ENCODE data around the gene ACY1. TPM values are rescaled to one million over a fixed set of nuclear protein-coding genes. Genes with fewer than 3 reads are reported as not detected.

ACY1 gene
- total and polyA plus RNA-seq, 12 donors: 18.7 to 45.6 (median 25.0) TPM

DNA sequence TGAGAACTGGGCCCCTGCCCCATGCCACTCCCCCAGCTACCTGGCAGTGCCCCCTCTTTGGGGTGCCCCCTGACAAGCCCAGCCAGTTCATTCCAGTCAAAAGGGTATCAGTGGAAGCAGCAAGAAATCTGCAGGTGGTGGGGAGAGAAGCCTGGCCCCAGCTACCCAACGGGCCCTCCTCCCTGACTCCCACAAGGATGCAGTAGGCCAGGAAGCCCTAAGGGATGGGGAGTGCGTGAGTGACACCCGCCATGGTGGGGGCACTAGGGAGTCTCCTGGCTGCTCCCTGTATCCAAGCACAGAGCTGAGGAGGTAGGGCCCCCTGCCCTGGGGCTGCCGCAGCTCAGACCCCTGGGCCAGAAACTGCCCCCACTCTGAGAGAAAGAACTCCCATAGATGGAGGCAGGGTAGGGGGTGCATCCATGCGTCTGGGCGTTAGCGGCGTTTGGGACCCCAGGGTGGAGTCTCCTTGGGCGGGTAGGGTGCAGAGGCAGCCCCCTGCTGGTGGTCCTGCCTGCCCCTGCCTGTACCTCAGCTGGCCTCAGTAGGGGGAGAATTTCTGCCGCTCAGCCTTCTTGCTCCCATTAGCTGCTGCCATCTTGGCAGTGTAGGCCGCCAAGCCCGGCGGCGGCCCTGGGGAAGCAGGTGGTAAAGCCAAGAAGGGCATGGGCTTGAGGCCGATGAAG lies 25.7 kb upstream of the ACY1 start:
- Histone ChIP-seq H3K27ac (no peak overlapping the region), H3K4me1 (peaks cover 11 to 38% (median 27%) of the 10 kb centered on the region in 9 donors), H3K9me3 (no peaks in the 10 kb centered on the region), H3K27me3 (peaks cover 0 to 23% (median 0%) of the 10 kb centered on the region in 7 donors), H3K36me3 (peaks cover 0 to 44% (median 17%) of the 10 kb centered on the region in 9 donors), H3K4me3 (no peak overlapping the region)
- 94 to 96% methylated on average over 15 of the region's 15 CpGs for WGBS, 2 donors
- TF ChIP-seq, protein P1, sequence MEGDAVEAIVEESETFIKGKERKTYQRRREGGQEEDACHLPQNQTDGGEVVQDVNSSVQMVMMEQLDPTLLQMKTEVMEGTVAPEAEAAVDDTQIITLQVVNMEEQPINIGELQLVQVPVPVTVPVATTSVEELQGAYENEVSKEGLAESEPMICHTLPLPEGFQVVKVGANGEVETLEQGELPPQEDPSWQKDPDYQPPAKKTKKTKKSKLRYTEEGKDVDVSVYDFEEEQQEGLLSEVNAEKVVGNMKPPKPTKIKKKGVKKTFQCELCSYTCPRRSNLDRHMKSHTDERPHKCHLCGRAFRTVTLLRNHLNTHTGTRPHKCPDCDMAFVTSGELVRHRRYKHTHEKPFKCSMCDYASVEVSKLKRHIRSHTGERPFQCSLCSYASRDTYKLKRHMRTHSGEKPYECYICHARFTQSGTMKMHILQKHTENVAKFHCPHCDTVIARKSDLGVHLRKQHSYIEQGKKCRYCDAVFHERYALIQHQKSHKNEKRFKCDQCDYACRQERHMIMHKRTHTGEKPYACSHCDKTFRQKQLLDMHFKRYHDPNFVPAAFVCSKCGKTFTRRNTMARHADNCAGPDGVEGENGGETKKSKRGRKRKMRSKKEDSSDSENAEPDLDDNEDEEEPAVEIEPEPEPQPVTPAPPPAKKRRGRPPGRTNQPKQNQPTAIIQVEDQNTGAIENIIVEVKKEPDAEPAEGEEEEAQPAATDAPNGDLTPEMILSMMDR (IDR thresholded peaks at IDR 0.05): no peak
- DNase-seq (no peak), ATAC-seq (no peak)
- intact Hi-C loops (cut with DNase I): no loop called here

DNA sequence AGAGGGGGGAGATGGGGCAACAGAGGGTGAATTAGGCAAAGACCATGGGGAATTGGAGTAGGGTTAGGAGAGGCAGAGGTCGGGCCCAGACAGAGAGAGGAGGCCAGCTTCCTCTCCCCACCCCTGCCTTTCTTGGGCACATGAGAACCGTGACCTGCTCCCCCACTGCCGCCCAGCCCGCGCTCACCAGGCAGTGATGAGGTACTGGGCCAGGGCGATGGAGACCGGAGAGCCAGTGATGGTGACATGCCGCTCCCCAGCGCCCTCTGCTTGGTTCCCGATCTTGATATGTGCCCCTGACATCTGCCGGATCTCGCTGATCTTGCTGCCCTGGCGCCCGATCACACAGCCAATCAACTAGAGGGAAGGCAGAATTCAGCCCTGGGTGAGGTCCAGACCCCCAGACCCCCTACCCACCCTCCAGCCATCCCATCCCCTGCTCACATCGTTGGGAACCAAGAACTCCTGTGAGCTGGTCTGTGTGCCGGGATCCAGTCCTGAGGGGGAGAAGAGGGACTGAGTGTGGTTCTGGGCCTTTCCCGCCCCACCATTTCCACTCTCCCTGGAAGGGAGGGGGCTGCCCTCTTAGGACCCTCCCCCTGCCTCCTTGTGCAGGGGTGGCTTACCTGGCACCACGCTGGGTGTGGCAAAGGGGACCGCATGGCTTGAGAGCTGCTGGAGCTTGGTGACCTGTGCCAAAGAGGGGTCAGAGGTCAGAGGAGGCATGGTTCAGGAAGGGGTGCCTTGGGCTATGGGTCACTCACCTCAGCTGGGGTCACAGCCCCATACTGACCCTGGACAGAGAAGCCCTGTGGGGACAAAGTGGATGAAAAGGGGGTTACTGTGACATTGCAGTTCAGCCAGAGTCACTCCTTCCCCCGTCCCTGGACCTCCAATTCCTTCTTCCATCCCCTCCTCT lies 24.5 kb upstream of the ACY1 start:
- intact Hi-C loops (cut with DNase I): no loop called here
- peaks cover 21 to 50% (median 31%) of the 10 kb centered on the region in 9 donors for H3K4me1 ChIP-seq
- peaks cover 0 to 23% (median 0%) of the 10 kb centered on the region in 7 donors for H3K27me3 ChIP-seq
- no peak for ATAC-seq
- 93 to 95% methylated on average over 20 of the region's 20 CpGs for WGBS, 2 donors
- TF ChIP-seq, protein P1 (IDR thresholded peaks at IDR 0.05): no peak
- no peak overlapping the region for H3K27ac ChIP-seq
- no peak overlapping the region for H3K4me3 ChIP-seq
- DNase-seq: no peak
- H3K9me3 ChIP-seq: no peaks in the 10 kb centered on the region
- peaks cover 0 to 44% (median 17%) of the 10 kb centered on the region in 9 donors for H3K36me3 ChIP-seq

DNA sequence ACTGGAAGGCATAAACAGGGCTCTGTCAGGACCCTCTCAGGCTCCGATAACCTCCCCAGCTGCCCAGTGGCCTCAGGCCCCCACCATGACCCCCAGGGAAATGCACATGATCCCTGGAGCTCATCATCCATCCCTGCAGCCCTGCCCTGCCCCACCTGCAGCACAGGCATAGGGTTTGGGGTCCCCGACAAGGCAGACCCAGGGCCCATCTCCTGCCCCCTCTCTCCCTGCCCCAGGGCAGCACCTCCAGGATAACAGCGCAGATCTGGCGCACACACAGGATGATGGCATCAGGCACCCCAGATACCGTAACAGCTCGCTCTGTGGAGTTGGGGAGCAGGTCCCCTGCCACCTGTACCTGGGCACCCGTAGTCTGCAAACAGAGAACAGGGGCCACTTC lies 23.7 kb upstream of the ACY1 start:
- Histone ChIP-seq H3K27ac (no peak overlapping the region), H3K27me3 (peaks cover 0 to 22% (median 0%) of the 10 kb centered on the region in 7 donors), H3K4me1 (peaks cover 26 to 58% (median 39%) of the 10 kb centered on the region in 9 donors), H3K4me3 (no peak overlapping the region), H3K9me3 (no peaks in the 10 kb centered on the region), H3K36me3 (peaks cover 0 to 44% (median 17%) of the 10 kb centered on the region in 9 donors)
- DNase-seq (no peak), ATAC-seq (no peak)
- TF ChIP-seq, protein P1 (IDR thresholded peaks at IDR 0.05): no peak
- WGBS, 2 donors: 98 to 99% methylated on average over 7 of the region's 7 CpGs
- intact Hi-C loops (cut with DNase I): no loop called here

DNA sequence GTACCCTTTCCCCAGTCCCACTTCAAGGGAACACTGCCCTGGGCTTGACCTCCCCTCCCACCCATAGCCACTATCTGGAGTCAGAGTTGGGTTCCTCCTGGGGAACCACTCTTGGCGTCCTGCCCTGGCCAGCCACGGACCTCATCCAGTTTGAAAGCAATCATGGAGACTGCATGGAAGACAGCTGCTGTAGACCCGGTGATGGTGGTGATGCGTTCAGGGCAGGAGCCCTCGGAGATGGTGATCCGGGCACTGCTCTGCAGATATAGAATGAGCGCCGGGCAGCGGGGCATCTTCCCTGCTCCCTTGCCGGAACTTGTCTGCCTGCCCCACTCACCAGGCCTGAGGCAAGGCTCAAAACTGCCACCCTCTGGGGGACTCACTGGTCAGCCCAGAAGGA lies 22.9 kb upstream of the ACY1 start:
- H3K27me3 ChIP-seq: peaks cover 0 to 15% (median 0%) of the 10 kb centered on the region in 7 donors
- peaks cover 26 to 60% (median 46%) of the 10 kb centered on the region in 9 donors for H3K4me1 ChIP-seq
- intact Hi-C loops (cut with DNase I): no loop called here
- 81 to 85% methylated on average over 10 of the region's 10 CpGs for WGBS, 2 donors
- no peak overlapping the region for H3K4me3 ChIP-seq
- no peak overlapping the region for H3K27ac ChIP-seq
- no peak for ATAC-seq
- H3K9me3 ChIP-seq: no peaks in the 10 kb centered on the region
- peaks cover 0 to 44% (median 17%) of the 10 kb centered on the region in 9 donors for H3K36me3 ChIP-seq
- DNase-seq: no peak
- TF ChIP-seq, protein P1 (IDR thresholded peaks at IDR 0.05): no peak
